ENCODE measurements around the gene CCNJL.
"Not testable (repeated sequence)": the region's sequence is repeated elsewhere in the genome, so short reads cannot be mapped to it uniquely, and the experiment has no call there.

The CCNJL gene

GRCh38 chr5:160260006-160260775 is 52.2 kb downstream of the CCNJL start:
- no peak for DNase-seq

GRCh38 chr5:160259341-160259740 is 53.0 kb downstream of the CCNJL start:
- DNase-seq = no peak

- DNase-seq = no peak
Measured at GRCh38 chr5:160254706-160255105, 57.7 kb downstream of the CCNJL start.

- no peak for DNase-seq
Measured at GRCh38 chr5:160253441-160253840, 58.9 kb downstream of the CCNJL start.

GRCh38 chr5:160252916-160253315 is 59.4 kb downstream of the CCNJL start:
- DNase-seq = no peak

GRCh38 chr5:160251406-160252155 is 60.8 kb downstream of the CCNJL start:
- no peak for DNase-seq

GRCh38 chr5:160250826-160251225 is 61.5 kb downstream of the CCNJL start:
- no peak for DNase-seq

GRCh38 chr5:160250226-160250625 is 62.1 kb downstream of the CCNJL start:
- DNase-seq = no peak

GRCh38 chr5:160249570-160249969 is 62.8 kb downstream of the CCNJL start:
- not testable (repeated sequence) for DNase-seq

- no peak for DNase-seq
Measured at GRCh38 chr5:160245506-160246086, 66.8 kb downstream of the CCNJL start.

- DNase-seq = no peak
Measured at GRCh38 chr5:160242145-160242544, 70.2 kb downstream of the CCNJL start.

GRCh38 chr5:160240350-160240749 is 72.0 kb downstream of the CCNJL start:
- DNase-seq = no peak

GRCh38 chr5:160237571-160238093 is 74.7 kb downstream of the CCNJL start:
- no peak for DNase-seq

GRCh38 chr5:160235731-160236130 is 76.6 kb downstream of the CCNJL start:
- DNase-seq = no peak

- no peak for DNase-seq
Measured at GRCh38 chr5:160233215-160233614, 79.1 kb downstream of the CCNJL start.

- DNase-seq = no peak
Measured at GRCh38 chr5:160231783-160232342, 80.5 kb downstream of the CCNJL start.

- DNase-seq = no peak
Measured at GRCh38 chr5:160230686-160231527, 81.5 kb downstream of the CCNJL start.

GRCh38 chr5:160229190-160229742 is 83.1 kb downstream of the CCNJL start, which contains the start of gene FABP6:
Gene FABP6, plus strand, starts transcription at chr5:160229506. Its CDS starts 52 bp downstream, at chr5:160229558.
- DNase-seq = no peak

- DNase-seq = no peak
Measured at GRCh38 chr5:160227012-160227411, 85.4 kb downstream of the CCNJL start.

GRCh38 chr5:160221082-160221481 is 91.3 kb downstream of the CCNJL start:
- no peak for DNase-seq

- DNase-seq = no peak
Measured at GRCh38 chr5:160219356-160219755, 93.0 kb downstream of the CCNJL start.

GRCh38 chr5:160213537-160213936 is 98.8 kb downstream of the CCNJL start:
- DNase-seq = peak; percentile 8
